Measurements from ENCODE around the gene PACSIN1. TPM values are rescaled to one million over a fixed set of nuclear protein-coding genes. Genes with fewer than 3 reads are reported as not detected.

PACSIN1 gene
- total RNA-seq, 1 experiment from 2014 or later = 0.26 TPM

GRCh38 chr6:34578445-34579262, 112.8 kb downstream of the PACSIN1 start:
- intact Hi-C loops (cut with micrococcal nuclease; ENCODE audit: unreplicated experiment) = no loop called here
- no peak for DNase-seq
- peaks cover 22% of the 10 kb centered on the region for H3K36me3 Mint-ChIP-seq (ENCODE audit: insufficient read depth, unreplicated experiment)
- CTCF ChIA-PET = interaction anchor here (0.6 kb wide), 1 partner anchor 523 kb away, joined by 3 read pairs; no protein-coding TSS in a partner anchor
- no peak overlapping the region for H3K27ac Mint-ChIP-seq (ENCODE audit: unreplicated experiment)
- no TSS peak for BruUV-seq (replicated peaks)
- H3K27me3 Mint-ChIP-seq (ENCODE audit: unreplicated experiment) = no peaks in the 10 kb centered on the region
- peaks cover 6% of the 10 kb centered on the region for H3K4me1 Mint-ChIP-seq (ENCODE audit: low read depth, unreplicated experiment)
- TF ChIP-seq, protein P1, sequence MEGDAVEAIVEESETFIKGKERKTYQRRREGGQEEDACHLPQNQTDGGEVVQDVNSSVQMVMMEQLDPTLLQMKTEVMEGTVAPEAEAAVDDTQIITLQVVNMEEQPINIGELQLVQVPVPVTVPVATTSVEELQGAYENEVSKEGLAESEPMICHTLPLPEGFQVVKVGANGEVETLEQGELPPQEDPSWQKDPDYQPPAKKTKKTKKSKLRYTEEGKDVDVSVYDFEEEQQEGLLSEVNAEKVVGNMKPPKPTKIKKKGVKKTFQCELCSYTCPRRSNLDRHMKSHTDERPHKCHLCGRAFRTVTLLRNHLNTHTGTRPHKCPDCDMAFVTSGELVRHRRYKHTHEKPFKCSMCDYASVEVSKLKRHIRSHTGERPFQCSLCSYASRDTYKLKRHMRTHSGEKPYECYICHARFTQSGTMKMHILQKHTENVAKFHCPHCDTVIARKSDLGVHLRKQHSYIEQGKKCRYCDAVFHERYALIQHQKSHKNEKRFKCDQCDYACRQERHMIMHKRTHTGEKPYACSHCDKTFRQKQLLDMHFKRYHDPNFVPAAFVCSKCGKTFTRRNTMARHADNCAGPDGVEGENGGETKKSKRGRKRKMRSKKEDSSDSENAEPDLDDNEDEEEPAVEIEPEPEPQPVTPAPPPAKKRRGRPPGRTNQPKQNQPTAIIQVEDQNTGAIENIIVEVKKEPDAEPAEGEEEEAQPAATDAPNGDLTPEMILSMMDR (IDR thresholded peaks at IDR 0.05; ENCODE audit: unreplicated experiment) = no peak
- H3K4me3 Mint-ChIP-seq (ENCODE audit: low read depth, unreplicated experiment) = no peak overlapping the region
- H3K9me3 Mint-ChIP-seq (ENCODE audit: low read depth, unreplicated experiment) = no peaks in the 10 kb centered on the region

DNA sequence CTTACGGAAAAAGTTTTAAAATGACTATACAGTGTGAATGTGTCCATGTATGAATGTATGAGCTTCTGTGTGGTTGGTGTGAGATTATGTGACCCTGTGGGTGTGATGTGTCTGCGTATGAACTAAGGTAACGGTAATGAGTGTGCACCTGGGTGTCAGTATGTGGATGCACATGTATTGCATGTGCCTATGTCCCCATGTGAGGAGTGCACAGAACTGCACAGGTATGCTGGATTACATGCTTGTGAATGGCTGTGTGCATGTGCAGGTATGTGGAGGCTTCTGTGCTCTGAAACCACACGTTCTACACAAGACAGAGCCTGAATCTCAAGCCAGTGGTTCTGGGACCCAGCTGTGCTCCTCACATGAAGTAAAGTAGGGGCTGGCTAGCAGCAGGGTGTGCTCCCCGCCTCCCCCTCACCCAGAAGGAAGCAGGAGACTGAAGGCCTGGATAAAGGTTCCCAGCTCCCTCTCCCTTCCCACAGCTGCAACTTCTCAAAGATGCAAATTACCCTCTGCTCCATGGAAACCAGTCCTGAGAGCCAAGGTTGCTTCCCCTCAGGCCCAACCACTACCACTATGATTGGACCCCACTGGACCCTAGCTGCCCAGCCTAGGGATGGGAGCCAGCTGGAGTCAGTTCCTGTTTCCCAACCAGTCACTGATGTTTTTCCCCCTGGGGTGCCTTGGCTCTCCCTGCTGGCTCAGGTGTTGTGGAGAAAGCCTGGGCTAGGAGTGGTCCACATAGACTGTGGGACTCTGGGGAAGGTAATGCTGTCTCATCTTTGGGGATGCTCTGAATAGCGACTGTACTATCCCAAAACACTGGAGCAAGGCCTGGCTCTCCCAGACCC, 115.1 kb downstream of the PACSIN1 start:
- H3K9me3 Mint-ChIP-seq (ENCODE audit: low read depth, unreplicated experiment) = no peaks in the 10 kb centered on the region
- peaks cover 10% of the 10 kb centered on the region for H3K36me3 Mint-ChIP-seq (ENCODE audit: insufficient read depth, unreplicated experiment)
- no peak overlapping the region for H3K4me3 Mint-ChIP-seq (ENCODE audit: low read depth, unreplicated experiment)
- CTCF ChIA-PET = interaction anchor here (0.5 to 1.1 kb wide), 3 partner anchors 19 to 156 kb away, joined by 3 read pairs; no protein-coding TSS in a partner anchor
- BruUV-seq (replicated peaks) = no TSS peak
- no peak overlapping the region for H3K27ac Mint-ChIP-seq (ENCODE audit: unreplicated experiment)
- TF ChIP-seq, protein P1 (IDR thresholded peaks at IDR 0.05; ENCODE audit: unreplicated experiment) = no peak
- intact Hi-C loops (cut with micrococcal nuclease; ENCODE audit: unreplicated experiment) = no loop called here
- no peaks in the 10 kb centered on the region for H3K27me3 Mint-ChIP-seq (ENCODE audit: unreplicated experiment)
- DNase-seq = no peak
- H3K4me1 Mint-ChIP-seq (ENCODE audit: low read depth, unreplicated experiment) = peaks cover 19% of the 10 kb centered on the region

- Mint-ChIP-seq H3K27ac (ENCODE audit: unreplicated experiment) (no peak overlapping the region), H3K4me3 (ENCODE audit: low read depth, unreplicated experiment) (no peak overlapping the region)
- CTCF ChIA-PET = no interaction called here
Observed at GRCh38 chr6:34581561-34581920, 115.7 kb downstream of the PACSIN1 start.

DNA sequence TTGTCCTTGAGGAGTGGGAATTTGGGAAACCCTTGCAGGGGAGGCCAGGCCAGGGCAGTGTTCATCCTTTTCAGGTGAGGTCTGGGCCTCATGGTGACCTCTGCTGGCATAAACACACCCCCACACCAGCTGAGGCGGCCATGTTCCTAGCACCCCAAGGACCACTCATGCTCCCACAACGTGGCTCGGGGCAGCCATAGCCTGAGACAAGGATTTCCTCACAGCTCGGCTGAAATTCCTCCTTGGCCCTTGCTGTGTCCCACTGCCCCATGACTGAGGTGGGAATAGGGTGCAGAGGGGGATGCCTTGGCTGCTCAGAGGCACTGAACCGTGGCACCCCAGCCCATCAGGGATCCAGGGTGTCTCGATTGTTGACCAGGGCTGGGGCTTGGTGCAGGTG, 117.6 kb downstream of the PACSIN1 start:
- TF ChIP-seq, protein P1 (IDR thresholded peaks at IDR 0.05; ENCODE audit: unreplicated experiment) = peak; percentile 59
- peaks cover 5% of the 10 kb centered on the region for H3K36me3 Mint-ChIP-seq (ENCODE audit: insufficient read depth, unreplicated experiment)
- CTCF ChIA-PET = interaction anchor here (0.6 kb wide), 5 partner anchors 16 to 1348 kb away, joined by 3 to 7 read pairs (median 3); no protein-coding TSS in a partner anchor
- DNase-seq = peak; percentile 54
- peaks cover 13% of the 10 kb centered on the region for H3K4me1 Mint-ChIP-seq (ENCODE audit: low read depth, unreplicated experiment)
- BruUV-seq (replicated peaks) = no TSS peak
- H3K27ac Mint-ChIP-seq (ENCODE audit: unreplicated experiment) = no peak overlapping the region
- no peaks in the 10 kb centered on the region for H3K9me3 Mint-ChIP-seq (ENCODE audit: low read depth, unreplicated experiment)
- H3K27me3 Mint-ChIP-seq (ENCODE audit: unreplicated experiment) = no peaks in the 10 kb centered on the region
- intact Hi-C loops (cut with micrococcal nuclease; ENCODE audit: unreplicated experiment) = loop anchor here (1.0 kb wide), 1 partner anchor 123 kb away; no protein-coding TSS in a partner anchor
- H3K4me3 Mint-ChIP-seq (ENCODE audit: low read depth, unreplicated experiment) = no peak overlapping the region

More at GRCh38 chr6:34581561-34581920, 115.7 kb downstream of the PACSIN1 start:
- BruUV-seq (replicated peaks) = no TSS peak
- intact Hi-C loops (cut with micrococcal nuclease; ENCODE audit: unreplicated experiment) = no loop called here
- Mint-ChIP-seq H3K27me3 (ENCODE audit: unreplicated experiment) (no peaks in the 10 kb centered on the region), H3K4me1 (ENCODE audit: low read depth, unreplicated experiment) (peaks cover 14% of the 10 kb centered on the region), H3K9me3 (ENCODE audit: low read depth, unreplicated experiment) (no peaks in the 10 kb centered on the region), H3K36me3 (ENCODE audit: insufficient read depth, unreplicated experiment) (peaks cover 5% of the 10 kb centered on the region)
- no peak for DNase-seq
- TF ChIP-seq, protein P1 (IDR thresholded peaks at IDR 0.05; ENCODE audit: unreplicated experiment) = no peak

All from Calu3 (cell line).